Activated T-cell treated with anti-CD3 and anti-CD28 coated beads for 4 hours (primary cell): Measurements from ENCODE around the gene MCAM.

Source experiments
- DNase-seq: peaks from one replicate; pipeline ENCODE4 v3.0.0-alpha.2; 2020

The MCAM gene

DNA sequence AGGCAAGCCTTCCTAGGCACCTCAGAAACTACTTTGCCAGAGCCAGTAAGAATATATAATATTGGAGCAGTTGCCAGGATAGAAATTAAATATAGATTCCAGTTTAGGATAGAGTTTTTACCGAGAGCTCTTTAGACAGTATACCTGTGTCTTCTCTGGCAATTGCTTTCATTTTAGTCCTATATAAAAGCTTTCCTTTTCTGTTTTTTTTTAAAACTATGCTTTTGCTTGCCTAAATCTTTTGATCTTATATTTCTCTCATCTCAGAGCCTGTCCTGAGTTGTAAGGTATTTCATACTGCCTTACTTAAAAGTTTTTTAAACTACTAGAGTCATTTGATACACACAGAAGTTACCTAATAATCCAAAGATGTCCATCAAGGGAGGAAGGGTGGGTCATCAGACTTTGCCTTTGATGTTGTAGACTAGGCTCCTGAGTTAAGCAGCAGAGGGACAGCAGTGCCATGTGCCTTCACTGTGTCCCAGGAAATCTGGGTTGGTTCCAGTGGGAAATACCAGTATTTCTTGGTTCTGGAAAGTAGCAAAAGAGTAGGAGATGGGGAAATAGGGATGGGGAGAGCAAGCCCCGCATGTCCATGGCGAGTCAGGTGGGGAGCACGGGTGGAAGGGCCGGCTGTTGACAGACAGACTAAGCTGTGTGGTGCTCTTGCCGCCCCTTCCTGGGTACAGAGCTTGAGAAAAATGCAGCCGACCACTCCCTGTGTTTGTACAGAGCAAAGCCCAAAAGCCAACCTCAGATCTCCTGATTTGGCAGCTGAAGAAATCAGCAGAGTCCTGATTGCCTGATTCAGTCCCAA, 11.2 kb downstream of the MCAM start:
- DNase-seq = no peak

- DNase-seq = no peak
Measured at GRCh38 chr11:119303227-119303718, 13.7 kb downstream of the MCAM start.

- no peak for DNase-seq
Measured at GRCh38 chr11:119300198-119300964, 16.5 kb downstream of the MCAM start.

DNA sequence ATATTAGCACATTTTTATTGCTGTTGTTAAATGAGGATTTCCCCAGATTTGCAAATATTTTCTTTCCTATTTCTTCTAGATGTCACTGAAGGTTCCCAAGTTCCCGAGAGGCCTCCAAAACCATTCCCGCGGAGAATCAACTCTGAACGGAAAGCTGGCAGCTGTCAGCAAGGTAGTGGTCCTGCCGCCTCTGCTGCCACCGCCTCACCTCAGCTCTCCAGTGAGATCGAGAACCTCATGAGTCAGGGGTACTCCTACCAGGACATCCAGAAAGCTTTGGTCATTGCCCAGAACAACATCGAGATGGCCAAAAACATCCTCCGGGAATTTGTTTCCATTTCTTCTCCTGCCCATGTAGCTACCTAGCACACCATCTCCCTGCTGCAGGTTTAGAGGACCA, 17.5 kb downstream of the MCAM start:
- DNase-seq = no peak

DNA sequence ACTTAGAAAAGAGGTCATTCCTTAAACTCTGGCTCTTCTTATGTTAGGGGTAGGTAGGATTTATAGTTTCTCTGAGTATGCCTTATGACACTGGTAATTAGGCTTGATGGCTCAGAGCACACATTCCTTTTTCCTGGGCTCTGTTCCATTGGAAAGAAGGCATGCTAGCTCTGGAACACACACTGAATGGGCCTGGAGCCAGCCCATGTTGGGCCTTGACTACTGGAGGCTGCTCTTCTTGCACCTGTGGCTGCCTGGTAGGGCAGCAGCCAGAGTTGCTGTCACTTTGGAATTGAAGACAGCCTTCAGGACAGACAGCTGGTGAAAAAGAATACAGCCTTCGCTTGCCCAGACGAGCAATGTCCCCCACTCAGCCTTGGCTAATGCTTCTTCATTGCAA, 18.2 kb downstream of the MCAM start:
- DNase-seq = no peak

DNA sequence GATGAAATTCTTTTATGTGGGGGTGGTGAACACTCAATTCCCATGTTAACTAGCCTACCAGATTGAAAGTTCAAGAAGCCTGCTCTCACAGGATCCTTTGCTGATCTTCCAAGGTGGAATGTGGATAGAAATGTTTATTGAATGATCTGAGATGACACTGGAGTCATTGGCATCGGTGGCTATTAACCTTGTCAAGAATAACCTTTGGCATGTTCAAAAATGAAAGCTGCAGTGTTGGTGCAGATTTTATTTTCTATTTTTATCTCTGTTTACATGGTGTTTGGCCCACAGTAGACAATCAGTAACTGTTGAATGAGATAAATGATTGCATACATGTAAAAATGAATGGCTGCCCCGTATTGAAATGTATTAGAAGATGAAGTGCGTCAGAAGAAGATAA, 19.0 kb downstream of the MCAM start:
- DNase-seq = no peak

GRCh38 chr11:119295178-119295577, 21.8 kb downstream of the MCAM start:
- no peak for DNase-seq

DNA sequence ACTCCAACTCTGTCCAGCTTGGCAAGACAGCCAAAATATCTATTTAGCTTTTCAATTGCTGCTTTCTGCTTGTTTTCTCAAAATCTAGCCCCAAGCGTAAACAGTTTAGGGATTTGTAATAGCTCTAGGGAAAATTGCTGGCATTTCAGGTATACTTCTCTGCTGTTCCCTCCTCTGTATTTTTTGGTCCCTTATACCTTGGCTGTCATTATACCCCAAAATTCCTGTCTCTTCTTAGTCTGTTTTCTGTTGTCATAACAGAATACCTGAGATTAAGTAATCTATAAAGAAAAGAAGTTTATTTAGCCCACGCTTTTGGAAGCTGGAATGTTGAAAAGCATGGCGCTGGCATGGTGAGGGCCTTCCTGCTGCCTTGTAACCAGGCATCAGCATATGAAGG, 23.5 kb downstream of the MCAM start:
- DNase-seq = no peak

DNA sequence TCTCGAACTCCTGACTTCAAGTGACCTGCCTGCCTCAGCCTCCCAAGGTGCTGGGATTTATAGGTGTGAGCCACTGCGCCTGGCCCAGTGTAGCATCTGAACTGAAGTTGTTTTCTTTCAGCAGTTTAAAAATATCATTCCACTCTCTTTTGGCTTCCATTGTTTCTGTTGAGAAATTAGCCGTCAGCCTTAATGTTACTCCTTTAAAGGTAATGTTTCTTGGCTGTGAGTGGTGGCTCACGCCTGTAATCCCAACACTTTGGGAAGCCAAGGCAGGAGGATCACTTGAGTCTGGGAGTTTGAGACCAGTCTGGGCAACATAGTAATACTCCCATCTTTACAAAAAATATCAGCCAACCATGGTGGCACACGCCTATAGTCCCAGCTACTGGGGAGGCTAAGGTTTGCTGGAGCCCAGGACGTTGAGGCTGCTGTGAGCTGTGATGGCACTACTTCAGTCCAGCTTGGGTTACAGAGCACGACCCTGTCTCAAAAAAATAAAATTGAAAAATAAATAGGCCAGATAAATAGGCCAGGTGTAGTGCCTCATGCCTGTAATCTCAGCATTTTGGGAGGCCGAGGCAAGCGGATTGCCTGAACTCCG, 25.9 kb downstream of the MCAM start:
- no peak for DNase-seq

DNA sequence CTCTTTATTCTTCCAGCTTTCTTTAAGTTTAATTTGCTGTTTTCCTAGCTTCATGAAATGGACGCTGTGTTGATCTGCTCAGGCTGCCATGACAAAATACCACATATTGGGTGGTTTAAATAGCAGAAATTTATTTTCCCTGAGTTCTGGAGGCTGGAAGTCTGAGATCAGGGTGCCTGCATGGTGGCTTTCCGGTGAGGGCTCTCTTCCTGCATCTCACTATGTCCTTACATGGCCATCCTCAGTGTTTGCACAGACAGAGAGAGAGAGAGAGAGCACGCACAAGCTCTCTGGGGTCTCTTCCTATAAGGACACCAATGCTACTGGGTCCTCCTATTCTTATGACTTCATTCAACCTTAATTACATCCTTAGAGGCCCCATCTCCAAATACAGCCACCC, 28.7 kb downstream of the MCAM start:
- DNase-seq = no peak

DNA sequence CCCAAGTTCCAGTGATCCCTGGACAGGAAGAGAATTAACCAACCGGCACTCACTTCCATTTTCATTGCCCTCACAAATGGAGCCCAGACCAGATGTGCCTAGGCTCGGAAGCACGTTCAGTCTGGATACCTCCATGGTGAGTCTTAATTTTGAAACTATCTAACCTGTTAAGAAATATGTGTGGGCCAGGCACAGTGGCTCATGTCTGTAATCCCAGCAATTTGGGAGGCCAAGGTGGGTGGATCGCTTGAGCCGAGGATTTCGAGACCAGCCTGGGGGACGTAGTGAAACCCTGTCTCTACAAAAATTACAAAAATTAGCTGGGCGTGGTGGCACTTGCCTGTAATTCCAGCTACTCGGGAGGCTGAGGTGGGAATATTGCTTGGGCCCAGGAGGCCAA, 31.5 kb downstream of the MCAM start:
- no peak for DNase-seq

DNA sequence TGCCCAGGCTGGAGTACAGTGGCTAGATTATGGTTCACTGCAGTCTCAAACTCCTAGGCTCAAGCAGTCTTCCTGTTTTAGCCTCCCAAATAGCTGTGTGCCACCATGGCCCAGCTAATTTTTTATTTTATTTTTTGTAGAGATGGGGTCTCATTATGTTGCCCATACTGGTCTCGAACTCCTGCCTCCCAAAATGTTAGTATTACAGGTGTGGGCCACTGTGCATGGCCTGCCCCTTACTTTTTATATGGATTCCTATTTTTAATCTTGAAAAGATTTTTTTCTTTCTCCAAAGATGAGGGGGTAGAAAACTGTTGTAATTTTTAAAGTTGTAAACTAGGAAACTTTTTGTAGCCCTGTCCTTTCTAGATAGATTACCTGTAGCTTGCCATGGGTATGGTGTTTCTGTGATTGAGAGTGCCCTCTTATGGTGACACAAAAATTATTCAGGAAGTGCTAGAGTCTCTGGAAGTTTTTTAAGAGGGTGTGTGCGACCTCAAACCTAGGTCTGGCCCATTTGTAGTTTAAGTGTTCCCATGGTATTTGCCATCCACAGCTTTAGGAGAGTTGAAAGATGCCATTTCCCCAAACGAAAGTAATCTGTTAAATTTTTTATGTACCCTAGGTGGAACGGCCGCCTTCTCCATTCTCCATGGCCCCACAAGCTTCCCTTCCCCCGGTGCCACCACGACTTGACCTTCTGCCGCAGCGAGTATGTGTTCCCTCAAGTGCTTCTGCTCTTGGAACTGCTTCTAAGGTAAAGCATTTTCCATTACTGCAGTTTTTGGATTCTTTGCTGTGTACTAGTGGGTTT, 32.4 kb downstream of the MCAM start:
- DNase-seq = no peak

GRCh38 chr11:119282495-119282894, 34.4 kb downstream of the MCAM start:
- DNase-seq = no peak

- no peak for DNase-seq
Measured at GRCh38 chr11:119277660-119278059, 39.3 kb downstream of the MCAM start.

GRCh38 chr11:119273721-119274120, 43.2 kb downstream of the MCAM start:
- DNase-seq = no peak

- no peak for DNase-seq
Measured at GRCh38 chr11:119267645-119268044, 49.3 kb downstream of the MCAM start.

- DNase-seq = no peak
Measured at GRCh38 chr11:119266517-119267255, 50.2 kb downstream of the MCAM start.

GRCh38 chr11:119266063-119266462, 50.9 kb downstream of the MCAM start:
- DNase-seq = no peak

GRCh38 chr11:119263352-119263940, 53.5 kb downstream of the MCAM start:
- DNase-seq = no peak

GRCh38 chr11:119262668-119263351, 54.1 kb downstream of the MCAM start:
- DNase-seq = no peak

- DNase-seq = no peak
Measured at GRCh38 chr11:119258983-119259382, 57.9 kb downstream of the MCAM start.
